ENCODE measurements around the gene AFF1. TPM values are rescaled to one million over a fixed set of nuclear protein-coding genes. Genes with fewer than 3 reads are reported as not detected.

The AFF1 gene
- total RNA-seq, 2 donors from 2014 or later, result 42.8 to 57.0 TPM

DNA sequence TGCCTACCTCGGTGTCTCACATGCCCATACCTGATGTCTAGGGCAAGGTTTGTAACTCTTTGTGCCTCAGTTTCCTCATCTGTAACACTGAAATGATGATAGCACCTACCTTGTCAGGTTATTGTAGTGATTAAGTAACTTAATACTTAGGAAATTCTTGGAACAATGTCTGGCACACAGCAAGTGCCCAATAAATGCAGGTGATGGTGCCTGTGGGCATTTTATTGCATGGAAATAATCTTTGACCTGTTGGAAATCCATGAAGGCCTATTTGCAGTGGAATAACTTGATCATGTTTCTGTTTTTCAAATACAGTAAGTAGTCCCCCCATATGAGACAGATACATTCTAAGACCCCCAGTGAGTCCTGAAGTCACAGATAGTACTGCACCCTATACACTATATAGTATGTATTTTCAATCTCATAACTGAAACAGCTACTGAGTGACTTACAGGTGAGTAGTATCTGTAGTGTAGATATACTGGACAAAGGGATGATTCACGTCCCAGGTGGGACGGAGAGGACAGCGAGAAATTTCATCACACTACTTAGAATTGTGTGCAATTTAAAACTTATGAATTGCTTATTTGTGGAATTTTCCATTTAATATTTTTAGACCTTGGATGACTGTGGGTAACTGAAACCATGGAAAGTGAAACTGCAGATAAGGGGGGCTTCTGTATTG, 42.1 kb downstream of the AFF1 start:
- no peaks in the 10 kb centered on the region for H3K27me3 ChIP-seq

DNA sequence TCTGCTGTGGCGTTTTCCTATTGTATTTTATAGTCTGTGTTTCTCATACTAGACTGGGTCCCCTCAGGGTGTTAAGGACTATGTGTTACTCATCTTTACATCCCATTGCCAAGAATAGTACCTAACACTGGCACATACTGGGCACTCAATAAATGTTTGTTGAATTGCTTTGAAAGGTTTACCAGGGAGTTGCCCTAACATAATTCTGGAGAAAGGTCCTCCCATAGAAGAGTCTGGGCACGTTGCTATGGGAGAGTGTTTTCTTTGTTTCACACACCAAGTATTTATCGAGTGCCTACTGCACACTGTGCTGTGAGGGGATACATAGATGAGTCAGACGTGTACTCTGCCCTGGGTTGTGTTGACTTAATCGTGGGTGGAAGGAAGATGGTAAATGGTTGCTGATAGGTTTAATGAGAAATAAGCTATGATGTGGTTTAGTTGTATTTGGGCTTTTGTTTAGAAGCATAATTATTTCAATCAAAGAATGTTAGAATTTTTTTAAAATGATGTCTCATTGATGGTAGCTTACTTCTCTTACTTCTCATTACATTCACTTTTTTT, 42.9 kb downstream of the AFF1 start:
- WGBS, 2 donors, result 27 to 34% methylated on average over 5 of the region's 5 CpGs
- Histone ChIP-seq H3K4me1 (peaks cover 38% of the 10 kb centered on the region), H3K36me3 (replicated peaks in 1 of 2; ENCODE audit: insufficient read depth in 1 of 2, low read depth in 2 of 2) (no peaks in the 10 kb centered on the region), H3K27me3 (no peaks in the 10 kb centered on the region), H3K4me3 (no peak overlapping the region), H3K9me3 (no peaks in the 10 kb centered on the region), H3K27ac (peak overlapping the region; percentile 28 to 37 (median 34))
- TF ChIP-seq, protein P1, sequence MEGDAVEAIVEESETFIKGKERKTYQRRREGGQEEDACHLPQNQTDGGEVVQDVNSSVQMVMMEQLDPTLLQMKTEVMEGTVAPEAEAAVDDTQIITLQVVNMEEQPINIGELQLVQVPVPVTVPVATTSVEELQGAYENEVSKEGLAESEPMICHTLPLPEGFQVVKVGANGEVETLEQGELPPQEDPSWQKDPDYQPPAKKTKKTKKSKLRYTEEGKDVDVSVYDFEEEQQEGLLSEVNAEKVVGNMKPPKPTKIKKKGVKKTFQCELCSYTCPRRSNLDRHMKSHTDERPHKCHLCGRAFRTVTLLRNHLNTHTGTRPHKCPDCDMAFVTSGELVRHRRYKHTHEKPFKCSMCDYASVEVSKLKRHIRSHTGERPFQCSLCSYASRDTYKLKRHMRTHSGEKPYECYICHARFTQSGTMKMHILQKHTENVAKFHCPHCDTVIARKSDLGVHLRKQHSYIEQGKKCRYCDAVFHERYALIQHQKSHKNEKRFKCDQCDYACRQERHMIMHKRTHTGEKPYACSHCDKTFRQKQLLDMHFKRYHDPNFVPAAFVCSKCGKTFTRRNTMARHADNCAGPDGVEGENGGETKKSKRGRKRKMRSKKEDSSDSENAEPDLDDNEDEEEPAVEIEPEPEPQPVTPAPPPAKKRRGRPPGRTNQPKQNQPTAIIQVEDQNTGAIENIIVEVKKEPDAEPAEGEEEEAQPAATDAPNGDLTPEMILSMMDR (IDR thresholded peaks at IDR 0.05), result no peak
- no peak for TF ChIP-seq POLR2A (IDR thresholded peaks at IDR 0.05)
- ATAC-seq (peak; percentile 77), DNase-seq (peak in 3 of 4 donors; percentile 33 to 60 (median 43))
- intact Hi-C loops (cut with DNase I), result no loop called here

More for the DNA sequence above, 42.1 kb downstream of the AFF1 start:
- DNase-seq (no peak), ATAC-seq (no peak)
- intact Hi-C loops (cut with DNase I), result no loop called here
- H3K4me3 ChIP-seq, result no peak overlapping the region
- WGBS, 2 donors, result 85 to 96% methylated on average over 4 of the region's 4 CpGs
- H3K4me1 ChIP-seq, result peaks cover 45% of the 10 kb centered on the region
- H3K9me3 ChIP-seq, result no peaks in the 10 kb centered on the region
- H3K27ac ChIP-seq, result peak overlapping the region; percentile 28 to 37 (median 34)
- TF ChIP-seq, protein P1 (IDR thresholded peaks at IDR 0.05), result no peak
- TF ChIP-seq POLR2A (IDR thresholded peaks at IDR 0.05), result no peak
- H3K36me3 ChIP-seq (replicated peaks in 1 of 2; ENCODE audit: insufficient read depth in 1 of 2, low read depth in 2 of 2), result no peaks in the 10 kb centered on the region

DNA sequence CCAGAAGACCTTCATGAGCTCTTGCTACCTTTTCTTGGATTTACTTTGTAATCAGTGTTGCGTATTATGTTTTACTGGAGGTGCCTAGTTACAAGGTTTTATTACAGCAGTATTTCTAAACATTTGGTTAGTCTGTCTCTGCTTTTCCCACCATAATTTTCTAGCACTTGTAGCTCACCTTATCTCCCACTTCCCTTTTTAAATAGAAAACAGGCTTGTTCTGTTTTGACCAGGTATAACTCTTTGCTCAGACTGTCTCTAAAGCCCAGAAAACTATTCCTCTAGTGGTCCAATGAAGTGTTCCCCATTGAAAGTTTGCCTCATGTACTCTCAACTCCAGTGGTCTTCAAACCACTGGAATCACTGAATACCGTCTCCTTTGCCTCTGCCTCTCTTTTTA, 43.9 kb downstream of the AFF1 start:
- no peak for ATAC-seq
- 42 to 48% methylated on average over 2 of the region's 2 CpGs for WGBS, 2 donors
- intact Hi-C loops (cut with DNase I), result no loop called here
- no peaks in the 10 kb centered on the region for H3K9me3 ChIP-seq
- H3K27me3 ChIP-seq, result no peaks in the 10 kb centered on the region
- no peaks in the 10 kb centered on the region for H3K36me3 ChIP-seq (replicated peaks in 1 of 2; ENCODE audit: insufficient read depth in 1 of 2, low read depth in 2 of 2)
- H3K4me1 ChIP-seq, result peaks cover 28% of the 10 kb centered on the region
- no peak for DNase-seq
- TF ChIP-seq, protein P1 (IDR thresholded peaks at IDR 0.05), result no peak
- no peak for TF ChIP-seq POLR2A (IDR thresholded peaks at IDR 0.05)
- H3K27ac ChIP-seq, result no peak overlapping the region
- no peak overlapping the region for H3K4me3 ChIP-seq

DNA sequence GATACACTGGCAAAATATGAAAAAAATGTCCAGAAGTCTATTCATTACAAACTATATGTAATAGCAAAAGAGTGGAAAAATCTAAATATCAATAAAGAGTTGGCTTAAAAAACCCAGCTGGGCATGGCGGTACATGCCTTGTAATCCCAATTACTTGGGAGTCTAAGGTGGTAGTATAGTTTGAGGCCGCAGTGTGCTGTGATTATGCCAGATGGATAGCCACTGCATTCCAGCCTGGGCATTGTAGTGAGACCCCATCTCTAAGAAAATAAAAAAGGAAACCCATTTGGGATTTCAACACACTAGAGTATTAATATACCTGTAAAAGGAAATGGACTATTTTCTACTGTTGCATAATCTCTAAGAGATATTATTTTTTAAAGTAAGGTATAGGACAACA, 45.4 kb downstream of the AFF1 start:
- H3K4me3 ChIP-seq, result no peak overlapping the region
- 94 to 97% methylated on average over 2 of the region's 2 CpGs for WGBS, 2 donors
- H3K27ac ChIP-seq, result no peak overlapping the region
- no peaks in the 10 kb centered on the region for H3K27me3 ChIP-seq
- H3K9me3 ChIP-seq, result no peaks in the 10 kb centered on the region
- TF ChIP-seq, protein P1 (IDR thresholded peaks at IDR 0.05), result no peak
- TF ChIP-seq POLR2A (IDR thresholded peaks at IDR 0.05), result no peak
- intact Hi-C loops (cut with DNase I), result no loop called here
- no peaks in the 10 kb centered on the region for H3K36me3 ChIP-seq (replicated peaks in 1 of 2; ENCODE audit: insufficient read depth in 1 of 2, low read depth in 2 of 2)
- DNase-seq, result no peak
- H3K4me1 ChIP-seq, result peaks cover 12% of the 10 kb centered on the region
- ATAC-seq, result no peak
